Stimulated activated effector memory CD8-positive, alpha-beta T cell treated with anti-CD3 and anti-CD28 coated beads, Interleukin-12 subunit alpha, Interleukin-12 subunit beta, amount 100 ng/mL, for 72 hours (primary cell): ENCODE measurements around the gene MACROD2.

ENCODE experiments used
- ATAC-seq: fragments of 150-1000 bp; cut with Tn5 transposase; 2 replicates; pipeline ENCODE4 v1.10.0; 2021
- DNase-seq, 2 donors: peaks; one replicate each; pipeline ENCODE4 v3.0.0; 2021 to 2022; ENCODE audit warnings: low spot score in 2 of 2
- H3K27ac Mint-ChIP-seq: one replicate; pipeline ENCODE4 v1.8.0; 2022; ENCODE audit warnings: mild to moderate bottlenecking, mixed read lengths
- H3K36me3 Mint-ChIP-seq: one replicate; pipeline ENCODE4 v1.8.0; 2022; ENCODE audit warnings: mild to moderate bottlenecking, mixed read lengths
- H3K4me1 Mint-ChIP-seq: one replicate; pipeline ENCODE4 v1.8.0; 2022; ENCODE audit warnings: mixed read lengths
- H3K4me3 Mint-ChIP-seq: one replicate; pipeline ENCODE4 v1.8.0; 2022; ENCODE audit warnings: mild to moderate bottlenecking, mixed read lengths
- H3K9me3 Mint-ChIP-seq: one replicate; pipeline ENCODE4 v1.8.0; 2022; ENCODE audit warnings: mixed read lengths

The MACROD2 gene

DNA sequence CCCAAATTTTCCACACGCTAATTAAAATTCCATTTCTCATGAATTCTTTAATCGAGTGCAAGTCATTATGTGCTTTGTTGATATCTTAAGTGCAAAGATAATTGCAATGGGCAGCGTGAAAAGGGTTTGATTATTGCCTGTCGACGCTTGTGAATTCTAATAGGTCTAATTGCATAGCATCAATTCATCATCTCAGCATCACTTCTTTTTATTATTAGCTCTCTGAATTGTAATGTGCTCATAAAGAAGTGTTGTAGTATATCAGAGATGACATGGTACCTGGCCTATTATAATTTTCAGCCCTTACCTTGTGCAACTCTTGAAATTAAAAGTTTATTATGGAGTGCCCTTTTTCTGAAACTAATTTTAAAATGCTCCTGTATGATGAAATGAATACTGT, 1208.9 kb downstream of the MACROD2 start:
- no peaks in the 10 kb centered on the region for H3K36me3 Mint-ChIP-seq
- no peak overlapping the region for H3K27ac Mint-ChIP-seq
- ATAC-seq (no peak), DNase-seq (no peak)
- no peak overlapping the region for H3K4me3 Mint-ChIP-seq
- H3K4me1 Mint-ChIP-seq: no peaks in the 10 kb centered on the region
- peaks cover 11% of the 10 kb centered on the region for H3K9me3 Mint-ChIP-seq

DNA sequence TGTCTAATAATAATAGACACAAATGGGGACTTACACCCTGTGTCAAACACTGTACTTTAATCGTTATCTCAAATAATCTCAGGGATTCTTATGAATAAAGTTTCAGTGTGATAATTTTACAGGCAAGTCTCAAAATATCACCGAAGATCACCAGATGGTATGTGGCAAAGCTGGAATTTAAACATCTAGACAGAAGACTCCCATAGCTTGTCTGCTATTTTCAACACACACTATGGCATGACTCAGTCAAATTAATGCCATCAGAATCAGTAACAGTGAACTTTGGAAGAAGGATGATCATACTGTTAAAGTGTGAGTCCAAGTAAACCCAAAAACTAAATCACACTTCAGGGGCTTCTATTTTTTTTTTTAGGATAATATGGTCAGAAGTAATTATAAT, 1209.7 kb downstream of the MACROD2 start:
- DNase-seq: no peak
- no peaks in the 10 kb centered on the region for H3K4me1 Mint-ChIP-seq
- no peak for ATAC-seq
- peaks cover 11% of the 10 kb centered on the region for H3K9me3 Mint-ChIP-seq
- no peak overlapping the region for H3K27ac Mint-ChIP-seq
- no peak overlapping the region for H3K4me3 Mint-ChIP-seq
- H3K36me3 Mint-ChIP-seq: no peaks in the 10 kb centered on the region

DNA sequence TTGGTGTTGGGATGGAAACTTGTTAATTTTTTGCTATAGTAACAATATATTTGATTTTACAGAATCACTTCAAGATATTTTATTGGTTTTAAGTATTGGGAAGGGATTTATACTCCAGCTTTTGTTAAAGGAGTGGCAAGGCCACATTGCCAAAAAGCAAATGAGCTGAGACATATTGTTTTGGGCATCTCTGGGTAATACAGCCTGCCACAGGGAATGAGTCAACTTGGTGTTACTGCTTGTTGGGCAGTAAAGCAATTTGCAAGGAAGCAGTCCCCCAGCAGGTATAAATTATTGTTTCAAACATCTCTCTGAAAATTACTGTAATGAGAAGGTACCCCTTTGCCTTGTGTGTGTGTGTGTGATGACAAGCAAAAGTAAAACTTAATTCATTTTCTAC, 1210.4 kb downstream of the MACROD2 start:
- no peak for ATAC-seq
- no peaks in the 10 kb centered on the region for H3K36me3 Mint-ChIP-seq
- no peak for DNase-seq
- H3K4me1 Mint-ChIP-seq: no peaks in the 10 kb centered on the region
- H3K27ac Mint-ChIP-seq: no peak overlapping the region
- H3K9me3 Mint-ChIP-seq: peaks cover 15% of the 10 kb centered on the region
- no peak overlapping the region for H3K4me3 Mint-ChIP-seq

DNA sequence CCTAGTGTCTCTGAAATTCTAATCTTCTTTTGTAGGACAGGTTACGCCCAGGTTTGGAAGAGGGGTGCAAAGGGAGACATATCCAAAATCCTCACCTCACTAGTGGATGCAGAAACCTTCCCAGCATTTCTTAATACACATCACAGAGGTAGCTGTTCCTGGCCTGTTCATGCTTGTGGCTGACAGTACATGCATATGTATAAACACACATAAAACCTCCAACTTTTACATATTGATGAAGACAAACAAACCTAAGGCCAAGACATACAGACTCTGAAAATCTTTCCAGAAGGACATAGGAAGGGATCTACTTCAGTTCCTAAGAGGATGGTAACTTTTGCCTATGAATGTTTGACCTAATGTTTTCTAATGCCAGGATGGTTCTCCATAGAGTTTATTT, 1214.2 kb downstream of the MACROD2 start:
- H3K9me3 Mint-ChIP-seq: peaks cover 25% of the 10 kb centered on the region
- no peak for ATAC-seq

DNA sequence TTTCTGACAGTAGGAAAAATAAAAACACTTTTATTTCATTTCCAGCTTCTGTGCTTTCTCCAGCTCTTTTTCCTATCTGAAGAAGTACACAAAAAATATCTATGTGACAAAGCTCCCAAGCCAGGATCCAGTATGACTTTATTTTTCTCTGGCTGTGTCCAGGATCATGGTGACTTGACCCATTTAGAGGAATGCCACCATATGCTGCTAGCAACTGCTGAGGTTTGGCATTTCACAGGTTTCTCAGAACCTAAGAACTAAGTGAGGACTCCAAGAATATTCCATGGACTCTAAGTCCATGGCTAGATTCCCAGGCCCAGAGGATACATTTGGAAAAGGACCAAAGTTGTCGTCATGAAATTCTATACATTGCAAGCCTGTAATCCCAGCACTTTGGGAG, 1218.7 kb downstream of the MACROD2 start:
- ATAC-seq (no peak), DNase-seq (no peak)
- H3K27ac Mint-ChIP-seq: no peak overlapping the region
- H3K36me3 Mint-ChIP-seq: no peaks in the 10 kb centered on the region
- H3K4me3 Mint-ChIP-seq: no peak overlapping the region
- no peaks in the 10 kb centered on the region for H3K4me1 Mint-ChIP-seq
- H3K9me3 Mint-ChIP-seq: peaks cover 24% of the 10 kb centered on the region

More for the DNA sequence above, 1214.2 kb downstream of the MACROD2 start:
- H3K27ac Mint-ChIP-seq: no peak overlapping the region
- H3K4me3 Mint-ChIP-seq: no peak overlapping the region
- H3K4me1 Mint-ChIP-seq: no peaks in the 10 kb centered on the region
- H3K36me3 Mint-ChIP-seq: no peaks in the 10 kb centered on the region
- no peak for DNase-seq

DNA sequence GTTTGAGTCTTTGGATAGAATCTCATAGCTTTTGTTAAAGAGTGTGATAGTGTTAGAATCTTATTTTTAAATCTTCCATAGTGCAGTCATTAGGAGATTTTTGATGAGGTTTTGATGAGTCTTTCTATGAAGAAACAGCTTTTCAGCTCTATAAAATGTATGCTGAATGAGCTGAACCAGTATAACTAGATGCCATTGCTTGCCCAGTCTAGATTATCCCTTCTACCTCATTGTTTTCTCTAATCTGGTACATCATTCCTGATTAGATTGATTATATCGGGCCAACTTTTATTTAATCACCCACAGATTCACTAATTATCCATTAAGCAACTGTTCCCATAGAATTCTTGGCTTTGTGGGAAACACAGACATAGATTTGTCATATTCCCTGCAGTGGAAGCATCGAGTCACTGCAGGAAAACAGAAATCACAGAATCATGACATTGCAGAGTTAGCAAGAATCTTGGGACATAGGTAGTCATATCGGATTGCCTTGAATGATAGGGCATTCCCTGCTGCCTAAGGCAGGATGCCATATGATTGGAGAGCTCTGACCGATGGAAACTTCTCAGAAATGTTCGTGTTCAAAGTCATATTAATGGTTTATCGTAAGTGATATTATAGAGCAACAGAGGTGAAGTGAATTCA, 1224.8 kb downstream of the MACROD2 start:
- no peak overlapping the region for H3K4me3 Mint-ChIP-seq
- DNase-seq (no peak), ATAC-seq (no peak)
- H3K36me3 Mint-ChIP-seq: no peaks in the 10 kb centered on the region
- no peak overlapping the region for H3K27ac Mint-ChIP-seq
- H3K9me3 Mint-ChIP-seq: peaks cover 14% of the 10 kb centered on the region
- no peaks in the 10 kb centered on the region for H3K4me1 Mint-ChIP-seq

DNA sequence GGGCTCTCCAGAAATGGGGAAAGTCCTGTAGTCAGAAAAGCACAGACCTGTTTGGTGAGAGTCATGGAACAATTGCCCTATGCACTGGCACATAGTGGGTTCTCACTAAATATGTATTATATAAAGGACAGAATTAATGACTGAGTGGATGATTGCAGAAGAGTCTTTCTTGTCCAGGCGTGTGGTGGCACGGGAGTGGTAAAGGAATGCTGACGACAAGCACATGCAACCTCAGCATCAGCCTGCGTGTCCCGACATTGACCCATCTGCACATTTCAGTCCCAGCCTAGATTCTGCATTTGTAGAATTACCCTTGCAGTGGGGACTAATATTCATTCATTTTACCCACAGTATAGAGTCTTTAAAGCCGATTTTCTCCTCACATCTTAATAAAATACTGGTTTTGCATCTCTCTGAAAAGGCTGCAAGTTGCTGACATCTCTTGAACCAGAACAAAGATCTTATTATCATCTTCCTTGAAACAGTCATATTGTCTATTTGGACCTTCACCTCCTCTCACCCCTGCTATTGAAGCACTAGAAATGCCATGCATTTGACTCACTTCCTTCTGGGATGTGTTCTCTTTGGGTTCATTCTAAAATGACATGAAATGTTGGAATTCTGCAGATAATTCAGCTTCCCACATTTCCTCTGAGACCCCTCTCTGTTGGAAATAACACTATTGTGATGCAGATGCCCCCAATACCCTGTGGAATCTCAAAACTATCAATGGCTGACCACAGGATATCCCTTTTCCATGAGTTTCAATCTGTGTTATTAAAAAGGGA, 1225.7 kb downstream of the MACROD2 start:
- ATAC-seq (no peak), DNase-seq (no peak)
- H3K27ac Mint-ChIP-seq: no peak overlapping the region
- H3K36me3 Mint-ChIP-seq: no peaks in the 10 kb centered on the region
- no peaks in the 10 kb centered on the region for H3K4me1 Mint-ChIP-seq
- peaks cover 11% of the 10 kb centered on the region for H3K9me3 Mint-ChIP-seq
- no peak overlapping the region for H3K4me3 Mint-ChIP-seq

DNA sequence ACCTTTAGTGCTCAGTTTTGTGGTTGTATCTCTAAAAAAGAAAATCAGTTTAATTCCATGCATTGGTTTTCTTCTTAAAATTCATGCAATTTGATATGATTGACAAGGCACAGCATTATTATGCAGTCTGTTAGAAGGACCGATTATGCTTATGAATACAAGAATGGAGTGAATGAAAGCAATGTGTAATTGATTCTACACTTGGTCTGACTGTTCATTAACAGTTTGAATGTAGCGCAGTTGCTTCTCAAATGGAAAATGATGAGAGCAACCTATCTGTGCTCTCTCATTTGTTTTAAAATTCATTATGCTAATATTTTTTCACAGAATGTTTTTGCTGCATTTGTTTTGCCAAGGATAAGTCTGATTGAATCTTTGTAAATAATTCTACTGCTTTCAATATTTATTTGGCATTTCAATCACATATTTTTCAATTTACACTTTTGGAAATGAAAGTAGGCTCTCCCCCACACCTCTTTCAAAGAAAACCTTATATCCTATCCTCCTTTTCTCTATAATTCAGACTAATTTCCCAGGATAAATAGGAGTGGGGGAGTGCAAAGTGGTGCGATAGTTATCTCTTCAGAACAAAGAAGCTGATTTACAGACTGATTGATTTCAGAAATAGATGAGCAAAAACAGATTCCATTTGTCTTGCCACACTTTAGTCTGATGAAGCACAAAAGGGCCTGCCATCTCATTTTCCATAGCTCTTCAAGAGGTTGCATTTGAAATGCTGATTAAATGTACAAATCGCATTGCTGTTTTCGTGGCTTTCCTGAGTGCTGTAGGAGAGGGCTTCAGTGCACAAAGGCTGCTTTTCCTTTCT, 1227.4 kb downstream of the MACROD2 start:
- no peak overlapping the region for H3K4me3 Mint-ChIP-seq
- H3K9me3 Mint-ChIP-seq: peaks cover 11% of the 10 kb centered on the region
- no peaks in the 10 kb centered on the region for H3K4me1 Mint-ChIP-seq
- no peak overlapping the region for H3K27ac Mint-ChIP-seq
- H3K36me3 Mint-ChIP-seq: no peaks in the 10 kb centered on the region
- no peak for DNase-seq
- no peak for ATAC-seq

DNA sequence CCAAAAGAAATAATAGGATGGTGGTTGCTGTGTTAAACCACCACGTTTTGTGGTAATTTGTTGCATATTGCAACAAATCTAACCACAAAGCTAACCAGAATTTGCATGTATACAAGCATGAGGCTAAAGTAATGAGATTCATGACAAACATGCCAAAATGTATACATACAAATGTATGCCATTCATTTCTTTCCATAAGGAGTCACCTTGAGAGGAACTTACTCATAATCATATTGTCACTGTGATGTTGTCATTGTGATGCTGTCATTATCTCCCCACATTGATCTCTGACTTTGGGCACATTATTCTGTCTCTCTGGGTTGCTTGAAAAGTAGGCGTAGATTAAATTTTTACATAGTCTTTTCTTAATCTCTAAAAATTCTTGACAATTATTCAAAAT, 1228.9 kb downstream of the MACROD2 start:
- H3K36me3 Mint-ChIP-seq: no peaks in the 10 kb centered on the region
- H3K4me1 Mint-ChIP-seq: no peaks in the 10 kb centered on the region
- no peak overlapping the region for H3K4me3 Mint-ChIP-seq
- DNase-seq (no peak), ATAC-seq (peak; percentile 65)
- no peak overlapping the region for H3K27ac Mint-ChIP-seq
- peaks cover 6% of the 10 kb centered on the region for H3K9me3 Mint-ChIP-seq

DNA sequence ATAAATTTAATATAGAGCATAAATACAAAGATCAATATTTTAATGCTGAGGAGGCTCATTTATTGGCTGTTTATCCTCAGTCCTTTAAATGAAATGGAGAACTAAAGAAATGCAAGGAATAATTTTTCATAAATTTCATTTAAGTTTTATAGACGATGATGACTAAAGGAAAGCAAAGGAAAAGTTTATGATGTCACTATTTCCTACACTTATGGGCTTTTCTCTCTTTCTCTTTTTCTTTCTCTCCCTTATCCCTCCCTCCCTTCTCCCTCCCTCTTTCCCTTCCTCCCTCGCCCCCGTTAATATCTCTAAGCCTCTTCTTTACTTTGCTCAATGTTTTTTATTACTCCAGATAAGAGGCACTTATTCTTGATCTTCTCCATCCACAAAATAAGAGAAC, 1231.8 kb downstream of the MACROD2 start:
- Mint-ChIP-seq H3K4me3 (no peak overlapping the region), H3K27ac (no peak overlapping the region), H3K4me1 (no peaks in the 10 kb centered on the region), H3K9me3 (peaks cover 4% of the 10 kb centered on the region), H3K36me3 (no peaks in the 10 kb centered on the region)
- no peak for ATAC-seq
- DNase-seq: no peak

DNA sequence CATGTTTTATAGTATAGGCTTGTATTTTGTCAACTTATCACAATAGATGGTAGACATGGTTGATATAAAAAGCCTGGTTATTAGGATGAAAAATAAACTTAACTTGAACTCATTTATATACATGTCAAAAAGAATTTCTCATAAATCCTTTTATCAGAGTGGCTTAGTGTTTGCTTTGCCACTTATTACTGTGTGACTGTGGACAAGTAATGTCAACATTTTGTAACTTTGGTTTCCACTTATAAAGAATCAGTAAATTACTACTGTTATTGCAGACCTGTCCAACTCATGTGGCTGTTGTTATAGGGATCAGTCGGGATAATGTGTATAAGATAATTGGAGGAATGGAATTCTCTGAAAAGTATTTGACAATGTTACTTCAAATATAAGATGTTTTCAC, 1236.9 kb downstream of the MACROD2 start:
- no peaks in the 10 kb centered on the region for H3K36me3 Mint-ChIP-seq
- no peak overlapping the region for H3K4me3 Mint-ChIP-seq
- DNase-seq (no peak), ATAC-seq (no peak)
- peaks cover 4% of the 10 kb centered on the region for H3K9me3 Mint-ChIP-seq
- H3K27ac Mint-ChIP-seq: no peak overlapping the region
- no peaks in the 10 kb centered on the region for H3K4me1 Mint-ChIP-seq

DNA sequence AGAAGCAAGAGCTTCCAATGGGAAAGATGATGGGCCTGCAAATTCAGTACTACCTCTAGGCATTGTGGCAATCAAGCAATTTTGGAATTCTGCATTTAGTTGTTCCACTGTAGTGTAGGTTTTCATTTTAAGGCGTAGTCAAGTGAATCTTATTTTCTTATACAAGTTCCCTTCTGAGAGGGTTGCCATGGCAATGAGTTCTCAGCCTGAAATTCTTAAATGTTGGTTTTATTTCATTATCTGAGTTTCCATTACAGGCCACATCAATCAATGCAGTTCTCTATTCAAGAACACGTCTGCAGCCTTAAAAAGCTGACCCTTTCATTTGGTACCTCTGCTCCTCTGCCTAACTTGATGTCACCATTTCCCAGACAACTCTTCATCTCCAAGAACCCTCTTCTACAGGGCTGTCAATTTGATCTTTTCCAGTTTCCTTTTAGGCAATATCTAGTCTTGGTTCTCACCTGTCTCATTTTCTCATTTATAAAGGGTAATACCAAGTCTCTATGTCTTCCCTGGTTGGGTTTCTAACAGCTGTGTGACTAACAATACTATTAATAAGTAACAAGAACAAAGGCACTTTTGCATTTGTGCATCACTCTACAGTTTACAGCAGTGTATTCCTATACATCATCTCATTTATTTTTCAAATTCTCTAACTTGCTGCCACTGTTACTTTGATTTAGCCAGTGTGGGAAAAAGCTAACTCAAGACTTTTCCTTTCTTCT, 1240.3 kb downstream of the MACROD2 start:
- no peaks in the 10 kb centered on the region for H3K4me1 Mint-ChIP-seq
- no peak overlapping the region for H3K27ac Mint-ChIP-seq
- DNase-seq: no peak
- H3K36me3 Mint-ChIP-seq: no peaks in the 10 kb centered on the region
- no peak for ATAC-seq
- peaks cover 9% of the 10 kb centered on the region for H3K9me3 Mint-ChIP-seq
- no peak overlapping the region for H3K4me3 Mint-ChIP-seq

DNA sequence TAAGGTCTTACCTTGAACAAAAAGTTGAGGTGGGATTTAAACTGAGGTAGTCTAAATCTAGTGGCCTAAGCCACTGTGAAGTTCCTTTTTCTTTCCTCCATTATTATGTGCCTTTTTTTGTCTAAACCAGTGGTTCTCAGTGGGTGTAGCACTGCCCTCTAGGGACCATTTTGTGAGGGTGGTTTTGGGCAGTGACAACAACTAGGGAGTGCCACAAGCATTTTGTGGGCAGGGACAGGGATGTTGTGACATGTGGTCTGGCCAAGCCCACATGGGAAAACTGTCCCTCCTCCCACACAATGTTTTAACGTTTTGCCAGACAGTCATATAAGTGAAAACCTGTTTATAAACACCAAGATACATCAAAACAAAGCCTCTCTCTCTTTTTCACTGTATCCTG, 1241.5 kb downstream of the MACROD2 start:
- Mint-ChIP-seq H3K4me1 (no peaks in the 10 kb centered on the region), H3K9me3 (peaks cover 9% of the 10 kb centered on the region), H3K36me3 (no peaks in the 10 kb centered on the region), H3K27ac (no peak overlapping the region), H3K4me3 (no peak overlapping the region)
- DNase-seq: no peak
- no peak for ATAC-seq

DNA sequence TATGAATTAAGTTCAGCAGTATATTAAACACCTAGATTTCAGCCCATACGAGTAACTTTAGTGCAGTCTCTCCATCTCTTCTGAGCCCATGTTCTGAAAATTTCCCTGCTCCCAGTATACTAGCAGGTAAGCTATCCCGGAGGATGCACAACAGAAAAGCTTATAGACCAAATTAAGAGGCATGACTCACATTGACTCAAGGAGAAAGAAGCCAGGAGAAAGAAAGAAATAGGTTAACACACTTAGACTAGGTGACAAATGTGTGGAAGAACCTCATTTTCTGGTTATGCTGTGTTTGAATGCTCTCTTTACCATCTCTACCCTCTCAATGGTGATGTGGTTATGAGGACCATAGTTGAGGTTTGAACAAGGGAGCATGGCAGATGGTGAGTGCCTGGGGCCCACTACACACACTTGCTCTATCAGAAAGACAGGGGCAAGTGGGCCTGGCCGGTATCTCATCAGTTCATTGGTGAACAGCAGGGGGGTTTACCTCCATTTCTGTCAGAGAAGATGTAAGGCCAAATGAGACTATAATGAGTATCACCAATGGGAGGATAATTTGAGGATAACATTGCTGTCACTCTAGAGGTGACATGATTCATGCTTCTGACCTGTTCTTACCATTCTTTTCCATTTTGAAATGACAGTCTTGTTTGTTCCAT, 1244.4 kb downstream of the MACROD2 start:
- Mint-ChIP-seq H3K36me3 (no peaks in the 10 kb centered on the region), H3K4me1 (no peaks in the 10 kb centered on the region), H3K4me3 (no peak overlapping the region), H3K9me3 (peaks cover 7% of the 10 kb centered on the region), H3K27ac (no peak overlapping the region)
- no peak for DNase-seq
- ATAC-seq: peak; percentile 39

DNA sequence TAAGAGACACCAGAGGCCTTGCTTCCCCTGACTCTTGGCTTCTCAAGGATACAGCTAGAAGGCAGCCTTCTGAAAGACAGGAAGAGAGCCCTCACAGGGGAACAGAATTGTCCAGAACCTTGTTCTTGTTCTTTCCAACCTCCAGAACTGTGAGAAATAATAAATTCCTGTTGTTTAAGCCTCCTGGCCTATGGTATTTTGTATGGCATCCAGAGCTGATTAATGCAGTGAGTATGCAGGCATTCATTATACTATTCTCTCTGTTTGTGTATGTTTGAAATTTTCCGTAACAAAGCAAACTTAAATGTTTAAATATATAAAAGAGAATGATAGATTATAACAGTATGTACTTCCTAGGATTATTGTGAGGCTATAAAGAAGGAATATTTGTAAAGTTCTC, 1245.5 kb downstream of the MACROD2 start:
- ATAC-seq (no peak), DNase-seq (no peak)
- no peak overlapping the region for H3K27ac Mint-ChIP-seq
- H3K9me3 Mint-ChIP-seq: peaks cover 7% of the 10 kb centered on the region
- no peaks in the 10 kb centered on the region for H3K36me3 Mint-ChIP-seq
- no peak overlapping the region for H3K4me3 Mint-ChIP-seq
- H3K4me1 Mint-ChIP-seq: no peaks in the 10 kb centered on the region
